ENCODE data around the gene CDHR3.

Gene CDHR3

GRCh38 chr7:106053109-106053508 is 90.0 kb downstream of the CDHR3 start:
- DNase-seq: no peak

DNA sequence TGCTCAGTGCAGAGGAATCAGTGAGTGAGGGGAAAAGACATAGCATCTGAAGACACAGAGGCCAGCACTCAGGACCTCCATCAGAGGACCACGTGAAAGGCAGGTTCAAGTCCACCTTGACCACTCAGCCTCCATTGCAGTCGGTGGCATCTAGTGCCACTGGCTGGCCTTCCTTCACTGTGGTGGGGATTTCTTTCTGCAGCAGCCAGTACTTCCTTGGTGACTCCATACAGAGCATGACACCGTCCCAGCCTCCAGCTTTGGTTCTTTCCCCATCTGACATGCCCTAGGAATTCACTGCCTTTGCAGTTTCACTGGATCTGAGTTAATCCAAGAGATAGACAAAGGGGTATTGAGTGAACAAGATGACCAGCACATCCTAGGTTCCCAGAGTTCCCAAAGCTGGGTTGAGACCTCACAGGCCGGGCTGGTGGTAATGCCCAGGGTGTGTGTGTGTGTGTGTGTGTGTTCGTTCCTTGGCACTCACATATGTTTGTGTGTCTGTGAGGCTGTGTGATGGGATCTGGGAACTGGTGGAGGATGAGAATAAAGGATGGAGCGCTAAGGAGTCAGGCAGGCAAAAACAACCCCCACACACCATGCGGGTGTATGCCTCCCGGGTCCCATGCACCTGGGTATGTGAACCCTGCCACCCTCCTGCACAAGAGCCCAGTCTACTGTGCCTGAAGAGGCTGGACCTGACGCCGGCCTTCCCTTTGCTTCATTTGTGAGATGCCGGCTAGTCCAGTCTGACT is 91.3 kb downstream of the CDHR3 start:
- no peak for DNase-seq

- DNase-seq: peak; percentile 26
Measured at GRCh38 chr7:106054971-106055532, 92.0 kb downstream of the CDHR3 start.

DNA sequence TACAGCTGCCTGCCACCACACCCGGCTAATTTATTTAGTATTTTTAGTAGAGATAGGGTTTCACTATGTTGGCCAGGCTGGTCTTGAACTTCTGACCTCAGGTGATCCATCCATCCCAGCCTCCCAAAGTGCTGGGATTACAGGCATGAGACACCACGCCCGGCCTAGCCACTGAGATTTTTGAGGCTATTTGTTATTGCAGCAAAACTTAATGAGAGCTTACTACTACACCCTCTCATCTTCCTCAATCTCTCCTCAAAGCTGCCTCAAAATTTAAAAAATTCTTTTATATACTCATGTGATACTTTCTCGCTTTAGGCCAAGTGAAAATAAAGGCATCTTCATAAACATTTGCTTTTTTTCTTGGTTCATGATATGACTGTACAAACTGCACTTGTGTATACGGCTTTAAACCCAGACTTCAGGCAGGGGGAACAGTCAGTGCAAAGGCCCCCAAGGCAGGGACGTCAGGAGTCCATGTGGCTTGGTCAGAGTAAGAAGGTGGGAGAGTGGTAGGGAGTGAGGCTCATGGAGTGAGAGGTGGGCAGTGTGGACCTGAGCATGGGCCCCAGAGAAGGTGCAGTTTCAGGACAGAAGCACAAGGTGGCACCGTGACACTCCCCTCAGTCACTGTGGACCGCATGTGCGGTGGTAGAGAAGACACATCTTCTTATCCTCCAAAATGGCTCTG is 93.6 kb downstream of the CDHR3 start:
- peak; percentile 61 for DNase-seq

DNA sequence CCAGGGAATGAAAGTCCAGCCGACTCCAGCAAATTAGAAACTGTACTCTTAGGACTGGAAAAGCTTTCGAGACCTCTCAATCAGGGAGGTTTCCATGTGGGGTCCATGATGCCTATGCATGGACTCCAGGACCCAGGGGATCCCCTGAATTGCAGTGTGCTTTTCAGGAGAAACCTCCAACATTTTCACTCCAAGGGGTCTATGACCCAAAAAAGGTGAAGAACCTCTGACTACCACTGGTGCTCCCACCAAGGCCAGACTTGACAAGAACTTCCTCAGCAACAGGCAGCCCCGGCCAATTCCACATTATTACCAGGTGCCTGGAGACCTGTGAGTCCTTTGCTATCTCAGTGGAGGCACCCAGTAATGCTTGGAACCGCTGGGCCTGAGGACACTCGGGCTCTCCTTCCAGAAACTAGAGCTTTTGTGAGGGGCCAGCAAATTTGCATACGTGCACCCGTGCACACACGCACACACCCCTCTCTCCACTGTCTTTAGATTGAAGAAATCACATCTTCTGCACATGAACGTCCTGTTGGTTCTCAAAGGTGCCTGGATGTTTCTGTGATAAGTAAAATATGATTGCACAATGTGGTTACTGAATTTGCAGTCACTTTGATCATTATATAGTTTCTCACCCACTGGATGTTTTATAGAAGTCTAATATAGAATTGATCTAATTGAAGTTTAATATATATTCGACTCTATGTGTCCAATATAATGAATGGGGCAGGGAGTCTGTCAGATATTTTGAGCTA is 94.3 kb downstream of the CDHR3 start:
- no peak for DNase-seq

GRCh38 chr7:106057962-106058927 is 95.2 kb downstream of the CDHR3 start:
- DNase-seq: peak; percentile 96

DNA sequence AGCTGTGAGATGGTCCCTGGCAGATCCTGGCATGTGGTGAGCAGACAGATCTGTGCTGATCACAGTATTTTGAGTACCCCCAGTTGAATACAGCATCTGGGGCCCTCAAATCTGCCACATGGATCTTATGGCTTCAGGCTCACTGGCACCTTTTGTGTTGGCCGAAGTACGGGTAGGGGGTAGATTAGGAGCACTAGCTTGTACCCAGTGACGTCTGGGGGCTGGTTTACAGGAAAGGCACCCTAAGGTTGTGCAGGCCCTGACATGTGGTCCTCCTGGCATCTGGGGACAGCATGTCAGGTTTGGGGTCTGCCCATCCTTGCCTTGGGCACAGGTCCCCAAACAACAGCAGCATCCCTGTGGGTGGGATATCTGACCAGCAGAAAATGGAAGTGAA is 95.9 kb downstream of the CDHR3 start:
- DNase-seq: peak; percentile 82

DNA sequence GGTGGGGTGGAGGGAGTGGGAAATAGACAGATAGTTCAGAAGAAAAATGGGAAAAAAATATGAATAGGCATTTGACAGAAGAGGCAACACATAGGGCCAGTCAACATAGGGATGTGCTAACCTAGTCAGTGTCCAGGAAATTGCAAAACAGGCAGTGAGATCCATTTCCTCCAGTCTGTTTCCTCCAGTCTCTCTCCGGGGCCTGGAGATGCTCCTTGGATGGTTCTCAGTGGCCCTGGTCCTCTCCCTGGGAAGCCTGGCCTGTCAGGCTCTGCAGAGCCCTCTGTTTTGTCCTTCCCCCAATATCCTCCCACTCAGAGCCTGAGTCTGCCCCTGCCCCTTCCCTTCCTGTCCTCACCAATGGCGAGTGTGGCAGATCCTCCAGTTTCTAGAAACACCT is 96.5 kb downstream of the CDHR3 start:
- no peak for DNase-seq

DNA sequence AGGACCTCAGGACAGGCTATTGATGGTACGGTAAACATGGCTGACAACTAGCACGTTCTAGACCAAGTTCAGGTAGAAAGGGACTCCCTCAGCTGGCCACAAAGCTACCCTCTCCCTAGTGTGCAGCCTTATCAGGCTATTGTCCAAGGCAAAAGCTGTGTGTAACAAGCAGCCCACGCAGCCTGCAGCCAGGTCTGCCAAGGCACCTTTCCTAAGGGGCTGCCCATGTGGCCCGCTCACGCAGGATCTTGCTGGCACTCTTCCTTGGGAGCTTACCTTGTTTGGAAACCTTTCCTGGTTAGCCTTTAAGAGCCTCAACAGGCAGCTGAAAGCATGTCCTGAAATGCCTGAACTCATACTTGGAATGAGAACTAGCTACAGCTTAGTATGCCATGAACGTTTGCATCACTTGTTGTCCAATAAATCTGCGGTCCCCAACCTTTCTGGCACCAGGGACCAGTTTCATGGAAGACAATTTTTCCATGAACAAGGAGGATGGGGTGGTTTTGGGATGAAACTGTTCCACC is 97.4 kb downstream of the CDHR3 start:
- no peak for DNase-seq

- DNase-seq: no peak
Measured at GRCh38 chr7:106061301-106061979, 98.4 kb downstream of the CDHR3 start.

DNA sequence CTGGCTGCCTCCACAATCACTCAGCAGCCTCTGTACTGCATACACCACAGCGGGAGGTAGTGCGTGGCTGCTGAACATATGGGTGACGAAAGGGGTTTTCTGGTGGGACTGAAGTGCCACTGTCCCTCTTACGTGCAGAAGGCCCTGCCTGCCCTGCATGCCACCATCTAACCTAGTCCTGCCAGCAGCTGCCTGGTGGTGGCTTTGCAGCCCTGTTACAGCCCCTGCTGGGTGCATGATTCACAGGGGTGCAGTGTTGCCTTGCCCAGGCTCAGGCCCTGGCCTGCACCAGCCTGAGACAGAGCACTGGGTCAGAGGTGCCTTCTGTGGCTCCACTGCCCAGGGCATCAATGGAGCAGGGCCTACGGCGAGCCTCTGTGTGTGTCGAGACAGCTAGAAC is 98.9 kb downstream of the CDHR3 start:
- no peak for DNase-seq

DNA sequence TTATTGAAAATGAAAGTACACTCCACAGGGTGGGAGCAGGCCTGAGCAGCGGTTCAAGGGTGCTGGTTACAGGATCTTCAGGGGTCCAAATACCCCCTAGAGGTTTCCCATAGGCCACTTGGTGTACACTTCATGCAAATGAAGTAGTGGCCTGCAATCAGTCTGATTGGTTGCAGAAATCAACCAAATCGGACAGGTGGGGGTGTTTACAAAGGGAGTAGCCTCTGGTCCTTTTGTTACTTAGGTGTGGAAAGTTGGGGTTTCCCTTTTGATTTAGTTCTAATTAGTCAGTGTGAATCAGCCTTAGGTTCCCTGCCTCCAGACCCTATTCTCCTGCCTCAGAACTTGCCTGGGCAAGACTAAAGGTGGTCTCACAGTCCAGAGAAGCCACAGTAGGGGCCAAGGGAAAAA is 99.5 kb downstream of the CDHR3 start:
- DNase-seq: no peak

GRCh38 chr7:106063024-106063423 is 100.0 kb downstream of the CDHR3 start:
- no peak for DNase-seq

DNA sequence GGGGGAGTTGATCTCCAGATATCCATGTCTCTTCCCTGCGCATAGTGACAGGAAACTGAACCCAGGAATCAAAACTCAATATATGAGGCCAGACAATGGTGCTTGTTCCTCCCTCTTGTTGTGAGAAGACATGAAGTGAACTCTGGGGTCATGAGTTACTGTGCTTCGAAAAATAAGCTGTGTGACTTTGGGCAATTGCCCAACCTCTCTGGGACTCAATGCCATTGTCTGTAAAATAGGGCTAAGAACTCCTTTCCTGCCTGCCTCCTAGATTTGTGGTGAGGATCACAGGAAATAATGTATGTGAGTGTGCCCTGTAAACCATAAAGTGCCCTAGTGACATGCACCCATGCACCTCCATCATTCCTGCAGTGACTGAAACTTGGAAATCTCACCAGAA is 100.6 kb downstream of the CDHR3 start:
- DNase-seq: no peak

- peak; percentile 89 for DNase-seq
Measured at GRCh38 chr7:106064316-106064715, 101.3 kb downstream of the CDHR3 start.

DNA sequence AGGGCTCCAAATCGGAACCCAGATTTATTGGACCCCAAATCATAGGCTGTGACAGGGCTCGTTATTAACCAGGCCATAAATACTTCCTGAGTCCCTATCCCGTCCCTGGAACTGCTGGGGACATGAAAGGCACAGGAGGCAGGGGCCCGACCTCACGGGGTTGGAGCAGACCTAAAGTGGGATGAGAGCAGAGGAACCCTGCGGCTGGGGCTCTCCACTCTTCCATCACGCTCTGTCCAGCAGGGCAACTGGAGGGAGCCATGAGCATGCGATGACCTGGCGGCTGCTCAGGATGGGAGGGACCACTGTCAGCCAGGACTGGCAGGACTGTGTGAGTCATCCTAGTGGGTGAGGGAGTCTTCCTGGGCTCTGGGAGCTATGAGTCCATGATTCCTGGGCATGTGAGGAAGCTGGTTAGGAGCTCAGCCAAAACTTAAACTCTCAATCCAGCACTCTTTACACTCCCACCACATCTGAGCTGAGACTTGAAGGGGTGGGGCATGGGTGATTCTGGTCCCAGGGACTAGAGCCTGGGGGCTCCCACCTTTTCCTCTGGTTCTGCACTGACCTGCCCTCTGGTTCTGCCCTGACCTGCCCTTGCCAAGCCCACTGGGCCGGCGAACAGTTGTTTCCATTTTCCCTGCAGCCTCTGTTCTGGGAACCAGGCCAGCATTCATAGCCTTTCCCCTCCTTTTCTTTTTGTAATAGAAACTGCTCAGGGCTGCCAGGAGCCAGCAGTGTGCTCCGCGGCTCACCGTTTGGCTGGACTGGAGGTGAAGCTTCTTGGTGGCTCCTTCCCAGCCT is 101.9 kb downstream of the CDHR3 start:
- peak; percentile 70 for DNase-seq

GRCh38 chr7:106065575-106066500 is 102.8 kb downstream of the CDHR3 start:
- DNase-seq: no peak

DNA sequence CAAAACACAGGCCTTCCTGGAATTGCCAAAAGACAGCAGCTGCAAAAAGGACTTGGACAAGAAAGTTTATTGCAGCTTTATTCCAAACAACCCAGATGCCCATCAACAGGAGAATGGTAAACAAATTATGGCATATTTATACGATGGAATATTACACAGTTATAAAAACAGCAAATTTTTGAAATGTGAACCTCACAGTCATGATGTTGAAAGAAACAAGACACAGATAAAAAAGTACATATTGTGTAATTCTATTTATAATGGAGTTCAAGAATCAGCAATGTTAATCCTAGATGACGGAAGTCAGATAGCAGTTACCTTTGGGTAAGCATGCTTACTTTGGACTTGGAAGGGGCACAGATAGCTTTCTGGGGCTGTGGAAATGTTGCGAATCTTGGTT is 104.6 kb downstream of the CDHR3 start:
- no peak for DNase-seq

GRCh38 chr7:106068538-106068961 is 105.5 kb downstream of the CDHR3 start:
- no peak for DNase-seq
